HG03565 (cell line): ENCODE measurements around the gene CCL28.
A peak's percentile ranks its signal among the peaks of the same experiment; 100 is the strongest.
"Not testable (repeated sequence)": the region's sequence is repeated elsewhere in the genome, so short reads cannot be mapped to it uniquely, and the experiment has no call there.

ENCODE experiments used
- ATAC-seq: cut with Tn5 transposase; IDR thresholded peaks from one replicate; pipeline ENCODE4 v1.9.1; 2021; ENCODE audit warnings: mild to moderate bottlenecking, moderate library complexity; ENCODE audit not compliant: unreplicated experiment

CCL28 gene

DNA sequence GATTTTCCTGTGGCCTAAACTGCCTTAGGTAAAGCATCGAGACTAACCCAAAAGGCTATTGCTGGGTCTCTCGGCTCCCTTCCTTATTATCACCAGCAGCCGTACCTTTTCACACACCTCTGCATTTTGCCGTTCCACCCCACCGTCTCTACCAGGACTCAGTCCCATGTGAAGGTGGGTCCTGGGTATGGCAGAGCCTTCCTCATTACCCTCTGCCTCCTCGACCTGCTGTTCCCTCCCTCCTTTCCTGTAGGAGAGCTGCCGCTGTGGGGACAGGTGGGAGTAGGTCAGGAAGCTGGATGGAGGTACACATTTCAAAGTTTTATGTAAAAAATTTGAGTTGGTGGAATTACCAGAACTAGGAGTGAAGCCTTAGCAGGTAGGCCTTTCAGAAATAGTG is 1.8 kb downstream of the CCL28 start:
- no peak for ATAC-seq

DNA sequence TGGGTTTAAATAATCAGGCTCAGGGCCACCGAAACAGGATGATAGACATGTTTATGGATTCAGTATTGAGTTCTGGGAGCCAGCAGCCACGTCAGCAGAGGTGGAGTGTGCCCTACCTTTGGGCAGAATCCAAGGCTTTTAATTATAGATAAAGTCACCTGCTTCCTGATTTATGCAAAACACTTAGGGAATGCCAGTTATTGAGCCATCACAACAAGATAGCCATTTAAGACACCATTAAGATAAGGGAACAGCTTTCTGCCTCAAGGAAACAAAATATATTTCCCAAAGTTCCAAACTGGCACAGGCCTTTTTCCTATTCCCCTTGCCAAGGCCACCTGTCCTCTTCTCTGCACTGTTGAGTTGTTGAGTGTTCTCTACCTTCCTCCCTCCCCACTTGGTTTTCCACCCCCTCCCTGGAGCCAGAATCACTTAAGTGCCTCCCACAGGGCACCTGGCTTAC is 2.4 kb downstream of the CCL28 start:
- no peak for ATAC-seq

- ATAC-seq, result not testable (repeated sequence)
Measured at GRCh38 chr5:43402524-43403066, 9.6 kb downstream of the CCL28 start.

DNA sequence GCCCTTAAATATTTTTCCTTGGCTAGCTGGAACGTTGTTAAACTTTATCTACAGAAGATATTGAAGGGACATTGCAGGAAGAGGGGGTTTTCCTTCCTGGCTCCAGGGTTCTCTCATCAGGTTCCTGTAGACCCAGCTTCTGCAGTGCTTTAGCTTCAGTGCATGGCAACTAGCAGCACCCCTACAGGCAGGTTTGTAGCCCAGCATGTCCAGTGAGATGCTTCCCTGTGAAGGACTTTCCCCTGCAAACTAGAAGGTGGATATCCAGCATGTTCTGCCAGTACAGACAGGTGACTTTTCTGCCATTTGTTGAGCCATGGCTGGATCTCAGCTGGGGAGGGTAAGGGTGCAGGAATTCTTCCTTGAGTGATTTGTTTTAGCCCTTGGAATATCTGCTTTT is 10.4 kb downstream of the CCL28 start:
- ATAC-seq, result no peak

DNA sequence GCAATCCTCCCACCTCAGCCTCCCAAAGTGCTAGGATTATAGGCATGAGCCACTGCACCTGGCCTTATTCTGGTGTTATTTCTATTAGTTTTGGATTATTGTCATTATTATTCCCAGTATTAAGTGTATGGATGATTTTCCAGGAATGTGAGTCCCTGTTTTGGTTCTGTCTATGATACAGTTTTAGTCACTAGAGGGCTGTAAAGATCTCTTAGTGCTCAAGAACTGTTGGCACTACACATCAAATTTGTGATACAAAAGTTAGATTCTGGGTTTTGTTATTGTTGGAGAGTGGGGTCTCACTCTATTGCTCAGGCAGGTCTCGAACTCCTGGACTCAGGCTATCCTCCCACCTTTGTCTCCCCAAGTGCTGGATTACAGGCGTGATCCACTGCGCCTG is 12.1 kb downstream of the CCL28 start:
- no peak for ATAC-seq

GRCh38 chr5:43396762-43397304 is 15.4 kb downstream of the CCL28 start:
- ATAC-seq, result peak; percentile 87

GRCh38 chr5:43390471-43390870 is 21.7 kb downstream of the CCL28 start:
- ATAC-seq, result no peak

DNA sequence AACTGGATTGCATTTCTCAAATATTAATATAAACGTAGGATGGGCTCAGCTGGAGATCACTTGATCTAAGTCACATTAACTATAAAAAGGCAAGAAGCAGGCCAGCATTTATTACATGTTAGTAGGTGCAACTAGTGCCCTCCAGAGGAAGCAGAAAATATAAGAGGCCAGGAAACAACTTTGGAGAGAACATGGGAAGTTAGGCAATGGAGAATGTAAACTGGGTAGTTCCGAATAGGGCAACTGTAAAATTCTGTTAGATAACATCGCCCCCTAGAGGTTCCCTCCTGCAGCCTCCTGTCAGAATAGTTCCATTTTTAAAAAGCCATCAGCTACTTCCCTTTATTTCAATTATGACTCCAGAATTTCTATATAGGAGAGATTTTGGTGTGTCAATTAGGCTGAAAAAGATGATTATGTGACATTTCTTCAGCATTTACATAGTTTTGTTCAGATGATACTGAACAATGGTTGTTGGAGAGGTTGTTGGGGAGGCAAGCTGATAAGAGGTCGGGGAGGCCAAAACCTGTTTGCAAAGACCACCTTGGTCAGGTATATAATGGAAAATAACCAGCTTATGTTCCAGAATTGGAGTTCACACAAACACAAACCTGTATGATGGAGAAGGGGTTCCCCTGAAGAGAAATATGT is 22.4 kb downstream of the CCL28 start:
- ATAC-seq, result peak; percentile 63

DNA sequence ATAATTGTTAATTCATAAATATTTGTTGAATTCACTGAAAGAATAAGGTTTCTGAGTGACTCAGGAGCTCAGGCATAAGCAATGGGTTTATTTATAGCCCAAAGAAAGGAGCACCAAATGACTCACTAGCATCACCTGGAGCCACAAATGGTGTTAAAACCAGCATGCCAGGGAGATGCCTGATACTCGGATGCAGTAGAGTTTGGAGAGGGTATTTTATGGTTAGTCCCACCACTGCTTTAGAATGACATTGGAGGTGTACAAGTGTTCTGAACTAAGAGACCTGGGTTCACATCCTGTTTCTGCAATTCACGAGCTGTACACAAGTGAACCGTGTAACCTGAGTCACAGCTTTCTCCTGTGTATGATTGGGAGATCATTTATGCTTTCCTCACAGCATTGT is 25.2 kb downstream of the CCL28 start:
- peak; percentile 64 for ATAC-seq

DNA sequence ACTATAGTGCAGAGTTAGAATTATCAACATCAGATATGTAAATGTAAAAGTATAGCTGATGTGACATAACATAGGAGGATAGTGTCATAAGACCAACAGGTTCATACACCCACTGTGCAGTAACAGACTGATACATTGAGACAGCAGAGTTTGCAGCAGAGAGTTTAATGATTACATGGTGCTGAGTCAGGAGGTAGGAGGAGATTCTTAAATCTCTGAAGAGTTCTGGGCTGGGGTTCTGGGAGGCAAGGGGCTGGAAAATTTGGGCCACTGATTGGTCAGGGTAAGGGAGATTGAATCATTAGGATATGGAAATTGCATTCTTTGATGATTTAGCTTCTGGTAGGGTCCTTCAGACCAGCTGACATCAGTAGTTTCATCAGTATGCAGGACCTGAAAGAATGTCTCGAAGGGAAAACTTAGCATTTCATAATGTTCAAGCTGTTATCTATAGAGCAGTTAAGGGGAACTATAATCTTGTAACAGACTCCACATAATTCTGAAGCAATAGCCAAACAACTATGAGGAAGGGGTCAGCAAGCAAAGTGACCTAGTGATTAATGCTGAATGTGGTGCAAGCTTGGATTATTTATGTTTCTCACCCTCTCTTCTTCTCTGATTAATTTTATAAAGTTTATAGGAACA is 35.6 kb downstream of the CCL28 start:
- ATAC-seq, result no peak

DNA sequence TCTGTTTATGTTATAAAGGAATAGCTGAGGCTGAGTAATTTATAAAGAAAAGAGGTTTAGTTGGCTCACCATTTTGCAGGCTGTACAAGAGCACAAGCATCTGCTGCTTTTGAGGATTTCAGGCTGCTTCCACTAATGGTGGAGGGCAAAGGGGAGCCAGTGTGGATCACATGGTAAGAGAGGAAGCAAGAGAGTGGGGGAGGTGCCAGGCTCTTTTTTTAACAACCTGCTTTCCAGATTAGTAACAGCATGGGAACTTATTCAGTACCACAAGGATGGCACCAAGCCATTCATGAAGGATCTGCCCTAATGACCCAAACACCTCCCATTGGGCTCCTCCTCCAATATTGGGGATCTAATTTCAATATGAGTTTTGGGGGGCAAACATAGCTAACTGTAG is 40.4 kb downstream of the CCL28 start:
- ATAC-seq, result no peak

DNA sequence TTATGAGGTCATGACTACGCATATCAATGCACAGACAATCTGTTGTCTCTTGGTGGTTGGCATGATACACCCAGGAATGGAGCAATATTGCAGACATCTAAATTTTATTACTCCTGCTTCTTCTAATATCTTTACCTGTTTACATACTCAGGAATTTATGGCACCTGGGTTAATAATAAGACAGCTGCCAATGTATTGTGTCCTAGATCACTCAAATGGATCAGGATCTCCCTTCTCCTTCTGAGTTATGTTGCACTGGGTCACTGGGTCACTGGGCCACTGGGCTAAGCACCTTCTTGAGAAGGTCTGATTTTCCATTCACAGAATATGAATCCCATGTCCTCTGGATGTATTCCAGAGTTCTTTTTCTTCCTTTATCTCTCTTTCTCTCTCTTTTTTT is 41.8 kb downstream of the CCL28 start:
- no peak for ATAC-seq

GRCh38 chr5:43369651-43370050 is 42.5 kb downstream of the CCL28 start:
- ATAC-seq, result no peak

- no peak for ATAC-seq
Measured at GRCh38 chr5:43367909-43368669, 44.1 kb downstream of the CCL28 start.

DNA sequence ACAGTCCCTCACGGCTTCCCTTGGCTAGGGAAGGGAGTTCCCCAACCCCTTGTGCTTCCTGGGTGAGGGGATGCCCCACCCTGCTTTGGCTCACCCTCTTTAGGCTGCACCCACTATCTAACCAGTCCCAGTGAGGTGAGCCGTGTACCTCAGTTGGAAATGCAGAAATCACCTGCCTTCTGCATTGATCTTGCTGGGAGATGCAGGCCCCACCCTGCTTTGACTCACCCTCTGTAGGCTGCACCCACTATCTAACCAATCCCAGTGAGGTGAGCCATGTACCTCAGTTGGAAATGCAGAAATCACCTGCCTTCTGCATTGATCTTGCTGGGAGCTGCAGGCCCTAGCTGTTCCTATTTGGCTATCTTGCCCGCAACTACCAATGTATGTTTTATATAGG is 44.7 kb downstream of the CCL28 start:
- ATAC-seq, result no peak

DNA sequence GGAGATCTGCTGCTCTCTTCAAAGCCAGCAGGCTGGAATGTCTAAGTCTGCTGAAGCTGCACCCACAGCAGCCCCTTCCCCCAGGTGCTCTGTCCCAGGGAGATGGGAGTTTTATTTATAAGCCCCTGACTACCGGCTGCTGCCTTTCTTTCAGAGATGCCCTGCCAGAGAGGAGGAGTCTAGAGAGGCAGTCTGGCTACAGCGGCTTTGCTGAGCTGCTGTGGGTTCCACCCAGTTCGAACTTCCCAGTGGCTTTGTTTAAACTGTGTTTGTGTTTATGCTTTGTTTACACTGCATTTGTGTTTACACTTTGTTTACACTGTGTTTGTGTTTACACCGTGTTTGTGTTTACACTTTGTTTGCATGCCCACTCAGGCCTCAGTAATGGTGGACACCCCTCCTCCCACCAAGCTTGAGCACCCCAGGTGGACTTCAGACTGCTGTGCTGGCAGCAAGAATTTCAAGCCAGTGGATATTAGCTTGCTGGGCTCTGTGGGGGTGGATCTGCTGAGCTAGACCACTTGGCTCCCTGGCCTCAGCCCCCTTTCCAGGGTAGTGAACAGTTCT is 45.4 kb downstream of the CCL28 start:
- not testable (repeated sequence) for ATAC-seq

- not testable (repeated sequence) for ATAC-seq
Measured at GRCh38 chr5:43365155-43365554, 47.0 kb downstream of the CCL28 start.

DNA sequence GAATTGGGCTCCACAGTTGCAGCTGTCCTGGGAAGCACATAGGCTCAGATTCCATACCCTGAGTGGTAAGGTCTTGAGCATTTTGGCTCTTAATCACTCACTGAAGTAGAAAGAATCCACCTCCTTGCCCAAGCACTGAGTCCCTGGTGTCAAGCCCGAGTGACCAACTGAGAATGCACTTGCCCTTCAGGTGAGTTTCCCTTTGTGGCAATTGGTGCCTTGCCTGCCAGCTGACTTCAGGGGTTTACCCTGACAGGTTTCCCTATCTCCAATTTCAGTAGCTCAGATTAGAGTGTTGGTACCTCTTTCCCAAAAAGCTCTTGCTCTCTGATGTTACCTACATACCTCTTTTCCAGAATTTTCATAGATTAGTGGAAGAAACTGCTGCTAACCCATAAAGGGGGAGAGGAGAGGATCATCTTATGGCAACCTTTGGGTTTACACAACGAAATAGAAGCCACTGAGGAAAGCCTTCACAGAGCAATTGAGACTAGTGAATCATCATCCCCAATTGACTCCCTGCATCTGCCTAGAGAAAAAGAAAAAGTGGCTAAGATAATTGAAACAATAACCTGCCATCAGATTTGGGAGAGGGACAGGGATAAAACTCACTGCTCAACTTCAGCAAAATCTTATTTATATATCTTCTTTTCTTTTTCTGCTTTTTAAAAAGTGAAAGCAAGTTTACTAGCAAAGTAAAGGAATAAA is 48.6 kb downstream of the CCL28 start:
- ATAC-seq, result no peak

GRCh38 chr5:43362725-43363435 is 49.3 kb downstream of the CCL28 start:
- no peak for ATAC-seq

- ATAC-seq, result no peak
Measured at GRCh38 chr5:43358726-43359125, 53.5 kb downstream of the CCL28 start.
